ENCODE results near the gene NRL.
"Not testable (repeated sequence)": the region's sequence is repeated elsewhere in the genome, so short reads cannot be mapped to it uniquely, and the experiment has no call there.

Gene NRL

DNA sequence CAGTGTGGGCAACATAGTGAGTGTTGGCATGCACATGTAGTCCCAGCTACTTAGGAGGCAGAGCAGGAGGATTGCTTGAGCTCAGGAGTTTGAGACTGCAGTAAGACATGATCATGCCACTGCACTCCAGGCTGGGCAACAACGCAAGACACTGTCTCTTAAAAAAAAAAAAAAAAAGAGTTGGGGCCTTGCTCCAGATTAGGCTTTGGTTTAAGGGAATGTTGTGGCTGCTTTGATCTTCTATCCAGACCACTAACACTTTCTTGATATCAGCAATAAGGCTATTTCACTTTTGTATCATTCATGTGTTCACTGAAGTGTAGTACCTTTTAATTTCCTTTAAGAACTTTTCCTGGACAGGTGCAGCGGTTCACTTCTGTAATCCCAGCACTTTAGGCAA, 12.9 kb upstream of the NRL start:
- DNase-seq = no peak

DNA sequence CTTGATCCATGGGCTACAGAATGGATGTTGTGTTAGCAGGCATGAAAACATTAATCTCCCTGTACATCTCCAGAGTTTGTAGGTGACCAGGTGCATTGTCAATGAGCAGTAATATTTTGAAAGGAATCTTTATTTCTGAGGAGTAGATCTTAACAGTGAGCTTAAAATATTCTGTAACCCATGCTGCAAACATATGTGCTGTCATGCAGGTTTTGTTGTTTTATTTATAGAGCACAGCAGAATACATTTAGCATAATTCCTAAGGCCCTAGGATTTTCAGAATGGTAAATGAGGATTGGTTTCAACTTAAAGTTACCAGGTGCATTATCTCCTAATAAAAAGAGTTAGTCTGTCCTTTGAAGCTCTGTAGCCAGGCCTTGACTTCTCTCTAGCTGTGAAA, 12.2 kb upstream of the NRL start:
- DNase-seq = no peak

DNA sequence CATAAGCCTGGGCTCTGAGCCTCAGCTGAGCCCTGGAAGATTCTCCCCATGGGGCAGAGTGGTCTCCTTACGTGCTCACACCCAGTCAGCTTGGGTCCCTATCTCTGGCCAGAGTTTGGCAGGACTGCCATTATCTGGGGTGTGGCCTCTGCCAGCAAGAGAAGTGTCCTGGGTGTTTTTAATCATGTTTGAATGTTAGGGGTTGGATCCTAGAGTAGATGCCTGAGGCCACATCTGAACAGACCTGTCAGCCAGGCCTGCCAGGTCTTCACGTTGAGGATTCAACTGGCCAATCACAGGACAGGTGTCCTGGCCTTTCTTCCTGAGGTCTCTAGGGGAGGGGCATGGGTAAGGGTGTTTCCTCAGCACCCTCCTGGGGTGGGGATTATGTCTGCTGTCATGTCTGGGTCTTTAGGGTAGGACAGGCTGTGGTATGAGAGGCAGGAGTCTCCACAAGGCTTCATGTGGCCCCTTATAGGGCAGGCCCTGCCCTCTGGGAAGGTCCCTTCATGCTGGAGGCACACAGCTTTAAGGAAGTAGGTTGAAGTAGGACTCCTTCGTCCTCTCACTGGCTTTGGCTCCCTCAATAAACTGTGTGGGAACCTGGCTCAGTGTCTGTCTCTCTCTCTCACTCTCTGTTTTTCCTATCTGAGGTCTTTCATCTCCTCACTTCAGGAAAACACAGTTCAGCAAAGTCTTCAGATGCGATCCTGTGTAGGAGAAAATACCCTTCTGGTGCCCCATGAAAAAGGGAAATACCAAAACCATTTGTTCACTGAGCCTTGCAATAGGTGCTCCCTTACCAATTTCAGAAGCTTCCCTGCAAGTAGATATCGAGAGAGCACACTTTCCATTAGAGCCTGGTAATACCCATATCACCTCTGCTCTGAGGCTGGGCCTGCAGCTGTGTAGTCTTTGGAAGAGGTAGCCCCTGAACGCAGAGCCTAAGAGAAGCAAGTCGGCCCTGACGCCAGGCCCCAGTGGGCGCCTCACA, 9.0 kb upstream of the NRL start:
- DNase-seq = no peak

DNA sequence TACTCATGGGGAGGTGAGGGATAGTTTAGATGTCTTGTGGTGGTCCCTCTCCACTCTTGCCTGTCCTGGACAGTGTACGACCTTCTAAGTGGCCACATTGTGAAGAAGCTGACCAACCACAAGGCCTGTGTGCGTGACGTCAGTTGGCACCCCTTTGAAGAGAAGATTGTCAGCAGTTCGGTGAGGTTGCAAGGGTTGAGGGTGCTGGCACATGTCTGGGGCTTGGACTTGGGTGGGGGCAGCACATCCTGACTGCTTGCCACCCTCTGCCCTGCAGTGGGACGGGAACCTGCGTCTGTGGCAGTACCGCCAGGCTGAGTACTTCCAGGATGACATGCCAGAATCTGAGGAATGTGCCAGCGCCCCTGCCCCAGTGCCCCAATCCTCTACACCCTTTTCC, 8.1 kb upstream of the NRL start:
- no peak for DNase-seq

GRCh38 chr14:24122416-24122815, 7.7 kb upstream of the NRL start:
- no peak for DNase-seq

DNA sequence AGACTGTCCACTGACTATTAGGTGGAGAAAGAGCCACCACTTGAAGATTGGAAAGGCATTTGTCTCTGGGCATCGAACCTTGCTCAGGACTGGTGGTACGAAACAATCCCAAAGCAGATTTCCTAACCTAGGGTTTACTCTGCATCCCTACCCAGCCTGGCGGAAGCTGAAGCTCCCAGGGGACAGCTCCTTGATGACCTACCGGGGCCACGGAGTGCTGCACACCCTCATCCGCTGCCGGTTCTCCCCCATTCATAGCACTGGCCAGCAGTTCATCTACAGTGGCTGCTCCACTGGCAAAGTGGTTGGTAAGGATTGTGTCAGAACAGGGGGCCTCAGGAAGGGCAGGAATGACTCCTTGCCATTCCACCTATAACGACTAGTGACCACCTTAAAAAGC, 6.5 kb upstream of the NRL start:
- no peak for DNase-seq

GRCh38 chr14:24119691-24120090, 4.9 kb upstream of the NRL start:
- DNase-seq = no peak

DNA sequence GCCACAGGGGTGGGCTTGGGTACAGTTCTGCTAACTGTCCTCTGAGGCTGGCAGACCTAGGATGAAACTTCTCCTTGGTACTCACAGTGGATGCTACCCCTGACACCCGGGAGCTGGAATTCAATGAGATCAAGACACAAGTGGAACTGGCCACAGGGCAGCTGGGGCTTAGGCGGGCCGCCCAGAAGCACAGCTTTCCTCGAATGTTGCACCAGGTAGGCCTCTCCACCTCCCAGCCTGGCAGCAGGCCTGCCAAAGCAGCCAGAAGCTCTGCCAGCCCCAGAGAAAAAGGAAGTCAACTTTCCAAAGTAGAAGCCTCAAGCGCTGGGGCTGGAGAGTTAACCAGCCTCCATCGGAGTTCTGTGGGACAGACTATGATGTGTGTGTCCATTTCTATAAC, 2.4 kb upstream of the NRL start:
- no peak for DNase-seq

DNA sequence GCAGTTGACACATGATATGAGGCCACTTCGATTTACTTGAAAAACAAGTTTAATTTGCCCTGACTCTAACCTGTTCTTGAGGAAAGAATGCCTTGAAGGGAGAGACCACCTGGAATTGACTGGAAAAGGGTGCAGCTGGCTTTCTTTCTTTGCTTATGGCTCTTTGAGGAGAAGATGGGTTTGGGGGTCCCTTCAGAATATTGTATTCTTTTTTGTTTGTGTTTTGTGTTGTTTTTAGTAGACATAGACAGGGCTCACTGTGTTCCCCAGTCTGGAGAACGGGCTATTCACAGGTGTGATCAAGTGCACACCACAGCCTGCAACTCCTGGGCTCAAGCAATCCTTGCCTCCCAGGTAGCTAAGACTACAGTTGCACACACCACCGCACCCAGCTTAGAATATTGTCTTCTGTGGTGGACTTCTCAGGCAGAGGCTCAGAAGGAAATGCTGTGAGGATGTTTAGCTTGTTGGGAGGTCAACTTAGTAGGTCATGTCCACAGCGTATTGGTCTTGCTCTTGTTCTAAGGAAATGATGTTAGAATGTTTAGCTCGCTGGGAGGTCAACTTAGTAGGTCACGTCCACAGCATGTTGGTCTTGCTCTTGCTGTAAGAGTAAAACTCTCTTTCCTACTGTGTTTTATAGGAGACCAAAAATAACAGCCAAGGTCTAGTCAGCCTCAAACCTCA, 1.5 kb upstream of the NRL start:
- DNase-seq = no peak

DNA sequence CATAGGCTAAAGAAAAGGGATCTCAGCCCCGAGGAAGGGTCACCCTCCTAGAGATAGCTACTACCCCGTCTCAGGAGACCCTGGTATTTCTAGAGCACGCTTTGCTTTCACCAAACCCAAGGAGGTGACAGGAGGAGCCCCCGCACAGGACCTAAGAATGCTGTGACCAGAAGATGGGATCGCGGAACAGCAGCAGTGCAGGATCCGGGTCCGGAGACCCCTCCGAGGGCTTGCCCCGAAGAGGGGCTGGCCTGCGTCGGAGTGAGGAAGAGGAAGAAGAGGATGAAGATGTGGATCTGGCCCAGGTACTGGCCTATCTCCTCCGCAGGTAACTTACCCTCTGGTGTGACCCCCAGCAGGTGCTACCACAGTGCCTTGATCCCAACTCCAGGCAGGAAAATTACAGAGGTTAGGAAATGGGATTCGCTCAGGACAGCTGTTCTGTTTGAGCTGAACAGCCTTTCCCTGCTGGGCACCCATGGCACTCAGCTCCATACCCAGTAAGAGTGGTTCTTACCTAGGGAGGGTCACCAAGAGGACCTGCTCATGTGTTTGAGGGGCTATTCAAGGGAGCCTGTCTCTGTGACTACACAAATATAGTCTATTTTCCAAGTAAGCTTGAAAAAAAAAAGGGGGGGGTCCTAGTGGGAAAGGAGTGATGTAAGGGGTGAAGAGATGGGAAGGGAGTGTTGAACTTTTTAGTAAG, 826 bp upstream of the NRL start:
- peak in 1 of 58 donors; percentile 49 for DNase-seq

GRCh38 chr14:24113801-24114531, 783 bp downstream of the NRL start:
- peak in 57 of 58 donors; percentile 61 to 97 (median 85) for DNase-seq

- peak in 1 of 58 donors; percentile 56 for DNase-seq
These were observed 1.4 kb downstream of the NRL start for GRCh38 chr14:24113379-24113800.

GRCh38 chr14:24110523-24110922, 4.2 kb downstream of the NRL start:
- no peak for DNase-seq

DNA sequence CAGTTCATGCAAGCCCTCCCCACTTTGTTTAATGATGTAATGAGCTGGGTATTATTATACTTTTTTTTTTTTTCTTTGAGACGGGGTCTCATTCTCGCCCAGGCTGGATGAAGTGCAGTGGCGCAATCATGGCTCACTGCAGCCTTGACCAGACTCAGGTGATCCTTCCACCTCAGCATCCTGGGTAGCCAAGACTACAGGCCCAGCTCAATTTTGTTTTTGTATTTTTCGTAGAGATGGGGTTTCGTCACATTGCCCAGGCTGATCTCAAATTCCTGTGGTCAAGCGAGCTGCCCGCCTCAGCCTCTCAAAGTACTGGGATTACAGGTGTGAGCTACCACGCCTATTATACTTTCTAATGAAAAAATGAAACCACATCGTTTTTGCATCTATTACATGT, 4.7 kb downstream of the NRL start:
- no peak for DNase-seq

- DNase-seq = no peak
These were observed 6.3 kb downstream of the NRL start for GRCh38 chr14:24108336-24108874.

DNA sequence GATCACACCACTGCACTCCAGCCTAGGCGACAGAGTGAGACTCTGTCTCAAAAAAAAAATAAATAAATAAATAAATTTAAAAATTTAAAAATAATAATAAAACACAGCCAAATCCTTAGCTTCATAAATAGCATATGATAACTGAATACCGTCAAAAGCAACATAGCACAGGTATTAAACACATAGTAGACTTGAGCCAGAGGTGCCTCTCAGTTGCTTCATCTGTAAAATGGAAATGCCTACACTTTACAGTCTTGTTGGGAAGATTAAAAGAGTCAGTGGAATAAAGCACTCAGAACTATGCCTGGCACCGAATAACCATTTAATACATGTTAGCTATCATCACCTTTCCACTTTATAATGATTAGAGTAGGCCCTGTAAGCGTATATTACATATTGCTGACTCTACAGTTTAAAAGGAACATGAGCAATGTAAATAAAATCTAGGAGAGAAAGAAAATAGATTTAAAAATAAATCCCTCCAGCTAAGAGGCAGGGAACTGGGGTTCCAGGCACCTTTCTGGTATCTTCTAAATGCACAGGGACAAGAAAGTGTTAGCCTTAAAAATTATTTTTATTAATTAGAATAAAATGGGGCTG, 8.0 kb downstream of the NRL start:
- DNase-seq = no peak

GRCh38 chr14:24105609-24106239, 9.0 kb downstream of the NRL start:
- not testable (repeated sequence) for DNase-seq

DNA sequence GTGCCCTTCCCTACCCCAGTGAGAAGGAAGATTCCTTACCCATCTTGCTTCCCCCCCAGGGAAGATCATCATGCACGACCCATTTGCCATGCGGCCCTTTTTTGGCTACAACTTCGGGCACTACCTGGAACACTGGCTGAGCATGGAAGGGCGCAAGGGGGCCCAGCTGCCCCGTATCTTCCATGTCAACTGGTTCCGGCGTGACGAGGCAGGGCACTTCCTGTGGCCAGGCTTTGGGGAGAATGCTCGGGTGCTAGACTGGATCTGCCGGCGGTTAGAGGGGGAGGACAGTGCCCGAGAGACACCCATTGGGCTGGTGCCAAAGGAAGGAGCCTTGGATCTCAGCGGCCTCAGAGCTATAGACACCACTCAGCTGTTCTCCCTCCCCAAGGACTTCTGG, 11.3 kb downstream of the NRL start:
- no peak for DNase-seq

GRCh38 chr14:24102357-24103048, 12.2 kb downstream of the NRL start:
- no peak for DNase-seq

Data from anterior cingulate cortex (tissue), 58 donors.